Measurements from ENCODE around the gene CCNL1. TPM values are rescaled to one million over a fixed set of nuclear protein-coding genes. Genes with fewer than 3 reads are reported as not detected.
A peak's percentile ranks its signal among the peaks of the same experiment; 100 is the strongest.

The CCNL1 gene
- total RNA-seq, 3 donors from 2014 or later = 127 to 146 (median 133) TPM

GRCh38 chr3:157117875-157118654, 41.9 kb downstream of the CCNL1 start:
- intact Hi-C loops (cut with DNase I, micrococcal nuclease) = no loop called here
- Histone ChIP-seq H3K4me3 (no peak overlapping the region), H3K9me3 (no peaks in the 10 kb centered on the region), H3K36me3 (ENCODE audit: low read depth) (no peaks in the 10 kb centered on the region), H3K4me1 (ENCODE audit: low read depth) (peaks cover 10% of the 10 kb centered on the region)
- DNase-seq (no peak), ATAC-seq (no peak)
- no peak for TF ChIP-seq CTCF (IDR thresholded peaks at IDR 0.05)

DNA sequence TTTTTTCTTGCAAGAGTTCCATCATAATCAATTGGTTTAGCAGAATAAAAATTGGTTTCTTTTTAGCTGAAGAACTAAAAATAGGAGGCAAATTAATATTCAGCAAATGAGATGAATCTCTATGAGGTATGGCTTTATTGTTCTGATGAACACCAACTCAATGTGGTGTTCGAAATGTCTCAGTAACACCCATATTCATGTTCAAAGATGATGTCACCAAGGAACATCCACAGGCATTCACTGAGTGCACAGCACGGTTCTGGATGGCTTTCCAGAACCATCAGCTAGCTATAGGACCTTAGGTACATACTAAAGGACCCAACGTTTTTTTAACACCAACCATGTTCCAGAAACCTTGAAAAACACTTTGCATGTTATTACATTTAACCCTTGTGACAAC, 42.7 kb downstream of the CCNL1 start:
- Histone ChIP-seq H3K4me1 (ENCODE audit: low read depth) (peaks cover 10% of the 10 kb centered on the region), H3K9me3 (no peaks in the 10 kb centered on the region), H3K4me3 (no peak overlapping the region), H3K36me3 (ENCODE audit: low read depth) (no peaks in the 10 kb centered on the region)
- TF ChIP-seq CTCF (IDR thresholded peaks at IDR 0.05) = no peak
- no peak for ATAC-seq
- DNase-seq = no peak
- intact Hi-C loops (cut with DNase I, micrococcal nuclease) = no loop called here

DNA sequence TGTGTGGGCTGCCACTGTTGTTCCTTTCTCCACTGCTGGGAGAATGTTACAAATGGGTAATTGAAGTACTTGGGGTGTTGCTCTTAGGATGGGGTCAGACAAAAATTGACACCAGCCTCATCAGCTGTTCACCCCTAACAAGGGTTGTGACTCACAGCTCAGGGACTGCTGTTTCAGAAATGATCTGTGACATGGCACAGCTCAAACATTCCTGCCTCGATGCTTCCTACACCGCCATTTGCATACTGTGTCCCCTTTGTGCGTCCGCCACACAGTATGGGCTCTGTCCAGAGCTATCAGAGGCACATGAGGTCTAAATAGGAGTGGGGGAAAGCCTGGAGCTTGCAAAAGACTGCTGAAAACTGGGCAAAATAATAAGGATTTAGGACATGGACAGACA, 43.9 kb downstream of the CCNL1 start:
- intact Hi-C loops (cut with DNase I, micrococcal nuclease) = no loop called here
- H3K4me1 ChIP-seq (ENCODE audit: low read depth) = peaks cover under 1% of the 10 kb centered on the region
- DNase-seq (no peak), ATAC-seq (no peak)
- no peaks in the 10 kb centered on the region for H3K36me3 ChIP-seq (ENCODE audit: low read depth)
- TF ChIP-seq CTCF (IDR thresholded peaks at IDR 0.05) = no peak
- H3K9me3 ChIP-seq = no peaks in the 10 kb centered on the region
- H3K4me3 ChIP-seq = no peak overlapping the region

- ATAC-seq (peak; percentile 57), DNase-seq (no peak)
- intact Hi-C loops (cut with DNase I, micrococcal nuclease) = no loop called here
- Histone ChIP-seq H3K36me3 (ENCODE audit: low read depth) (no peaks in the 10 kb centered on the region), H3K4me1 (ENCODE audit: low read depth) (no peaks in the 10 kb centered on the region), H3K9me3 (no peaks in the 10 kb centered on the region), H3K4me3 (no peak overlapping the region)
- no peak for TF ChIP-seq CTCF (IDR thresholded peaks at IDR 0.05)
Measured at GRCh38 chr3:157115069-157116006, 44.6 kb downstream of the CCNL1 start.

GRCh38 chr3:157113832-157114505, 46.0 kb downstream of the CCNL1 start:
- no peak for TF ChIP-seq CTCF (IDR thresholded peaks at IDR 0.05)
- H3K36me3 ChIP-seq (ENCODE audit: low read depth) = no peaks in the 10 kb centered on the region
- H3K4me3 ChIP-seq = no peak overlapping the region
- ATAC-seq = no peak
- no peaks in the 10 kb centered on the region for H3K9me3 ChIP-seq
- DNase-seq = no peak
- H3K4me1 ChIP-seq (ENCODE audit: low read depth) = no peaks in the 10 kb centered on the region
- intact Hi-C loops (cut with DNase I, micrococcal nuclease) = no loop called here
